Small intestine (tissue), 7 donors: ENCODE data around the gene NOX3. TPM values are rescaled to one million over a fixed set of nuclear protein-coding genes. Genes with fewer than 3 reads are reported as not detected.

Experiments
- DNase-seq, 2 donors: peaks; one replicate each; pipeline versions ENCODE4 v3.0.0 to v3.0.0-alpha.2; 2013
- FAIRE-seq: peaks from 2 replicates; lab custom pipeline; 2012; peaks lifted over from hg19 to GRCh38; lab: Jason Lieb, UNC
- H3K27ac ChIP-seq, 3 donors: one replicate each; pipeline ENCODE4 v1.5.1; 2013; ENCODE audit warnings: low read length in 2 of 3, mild to moderate bottlenecking in 2 of 3, control low read depth in 1 of 3, inconsistent platforms in 1 of 3, low read depth in 1 of 3, moderate library complexity in 1 of 3
- H3K27me3 ChIP-seq, 3 donors: one replicate each; pipeline ENCODE4 v1.6.1; 2013; ENCODE audit warnings: low read length in 3 of 3, inconsistent platforms in 1 of 3; ENCODE audit not compliant: control insufficient read depth in 3 of 3, insufficient read depth in 3 of 3
- H3K36me3 ChIP-seq, 3 donors: one replicate each; pipeline ENCODE4 v1.6.1; 2013; ENCODE audit warnings: low read length in 3 of 3, inconsistent platforms in 1 of 3, low read depth in 1 of 3, mild to moderate bottlenecking in 1 of 3, moderate library complexity in 1 of 3; ENCODE audit not compliant: control insufficient read depth in 3 of 3, insufficient read depth in 2 of 3
- H3K4me1 ChIP-seq, 3 donors: one replicate each; pipeline ENCODE4 v1.6.1; 2013; ENCODE audit warnings: low read length in 2 of 3, inconsistent platforms in 1 of 3, low read depth in 1 of 3, mild to moderate bottlenecking in 1 of 3, moderate library complexity in 1 of 3; ENCODE audit not compliant: control insufficient read depth in 3 of 3, insufficient read depth in 2 of 3
- H3K4me3 ChIP-seq, 3 donors: one replicate each; pipeline ENCODE4 v1.5.1; 2013; ENCODE audit warnings: low read length in 3 of 3, control low read depth in 1 of 3, inconsistent platforms in 1 of 3, low read depth in 1 of 3, mild to moderate bottlenecking in 1 of 3, moderate library complexity in 1 of 3
- H3K9me3 ChIP-seq, 2 donors: one replicate each; pipeline ENCODE4 v1.6.1; 2013; ENCODE audit warnings: low read depth in 1 of 2, low read length in 1 of 2; ENCODE audit not compliant: control insufficient read depth in 2 of 2, insufficient read depth in 1 of 2
- WGBS, 3 donors: extraction: QIAGEN DNeasy Blood & Tissue Kit; methylation state at CpG; one replicate each; pipeline ENCODE4 v1.1.7; 2013; 5-methylcytosine and 5-hydroxymethylcytosine counted together
- polyA plus RNA-seq, 4 donors: library from polyadenylated mRNA; stranded (reverse) in 3 of 4; unstranded in 1 of 4; fragments of 200-250 nt in 3 of 4; fragments of 120-200 nt in 1 of 4; gene quantifications; one replicate each; pipeline versions ENCODE4 v1.2.1 to v1.2.3, GENCODE V29; 2013
- donor health status: healthy with polysubstance abuse.
- donor health status: control.
- donor health status: control.
- donor health status: Bipolar disorder and iron deficiency.
- donor health status: healthy.

Gene NOX3
- polyA plus RNA-seq, 4 donors, result not detected

DNA sequence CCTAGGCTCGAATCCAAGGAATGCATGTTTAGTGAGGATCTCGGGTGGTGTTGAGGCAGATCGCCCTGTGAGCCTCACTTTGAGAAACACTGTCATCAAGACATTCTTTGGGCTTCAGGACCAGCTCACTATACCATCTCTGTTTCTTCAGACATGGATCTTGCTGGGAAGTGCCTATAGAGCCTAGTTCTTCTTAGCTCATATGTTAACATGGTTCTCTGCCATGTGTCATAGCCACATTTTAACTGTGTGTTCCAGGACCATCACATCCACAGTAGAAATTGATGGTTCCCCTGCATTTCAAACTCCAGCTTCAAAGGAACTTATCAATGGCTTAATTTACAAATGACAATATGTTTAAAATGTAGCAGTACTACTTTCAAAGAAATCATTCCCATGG, 57.4 kb downstream of the NOX3 start:
- DNase-seq (no peak), FAIRE-seq (no peak)
- H3K4me3 ChIP-seq, result no peak overlapping the region
- 79 to 94% (median 83%) methylated on average over 3 of the region's 3 CpGs for WGBS, 3 donors
- no peaks in the 10 kb centered on the region for H3K27me3 ChIP-seq
- H3K36me3 ChIP-seq, result no peaks in the 10 kb centered on the region
- H3K9me3 ChIP-seq, result no peaks in the 10 kb centered on the region
- H3K27ac ChIP-seq, result no peak overlapping the region
- H3K4me1 ChIP-seq, result no peaks in the 10 kb centered on the region

DNA sequence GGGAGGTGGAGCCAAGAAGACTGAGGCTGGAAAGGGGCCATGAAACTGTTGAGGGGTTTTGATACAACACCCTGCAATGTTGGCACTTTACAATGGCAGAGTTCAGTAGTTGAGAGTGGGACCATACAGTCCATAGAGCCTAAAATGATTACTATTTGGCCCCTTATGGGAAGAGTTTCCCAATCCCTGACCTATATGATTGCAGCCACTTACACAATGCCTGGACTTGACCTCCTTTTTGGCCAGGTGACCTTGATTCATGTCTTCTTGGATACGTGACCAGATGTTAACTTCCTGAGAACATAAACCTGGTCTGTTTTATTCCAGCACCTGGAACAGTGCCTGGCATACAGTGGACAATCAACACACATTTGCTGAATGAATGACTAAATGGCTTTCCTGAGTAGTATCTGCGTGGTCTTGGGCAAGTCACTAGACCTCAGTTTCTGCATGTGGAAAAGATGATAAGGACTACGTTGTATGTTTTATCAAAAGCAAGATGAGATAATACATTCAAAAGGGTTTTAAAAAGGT, 58.4 kb downstream of the NOX3 start:
- FAIRE-seq (no peak), DNase-seq (no peak)
- Histone ChIP-seq H3K4me1 (no peaks in the 10 kb centered on the region), H3K9me3 (no peaks in the 10 kb centered on the region), H3K36me3 (no peaks in the 10 kb centered on the region), H3K4me3 (no peak overlapping the region), H3K27ac (no peak overlapping the region), H3K27me3 (no peaks in the 10 kb centered on the region)
- 61 to 81% (median 62%) methylated on average over 3 of the region's 3 CpGs for WGBS, 3 donors

DNA sequence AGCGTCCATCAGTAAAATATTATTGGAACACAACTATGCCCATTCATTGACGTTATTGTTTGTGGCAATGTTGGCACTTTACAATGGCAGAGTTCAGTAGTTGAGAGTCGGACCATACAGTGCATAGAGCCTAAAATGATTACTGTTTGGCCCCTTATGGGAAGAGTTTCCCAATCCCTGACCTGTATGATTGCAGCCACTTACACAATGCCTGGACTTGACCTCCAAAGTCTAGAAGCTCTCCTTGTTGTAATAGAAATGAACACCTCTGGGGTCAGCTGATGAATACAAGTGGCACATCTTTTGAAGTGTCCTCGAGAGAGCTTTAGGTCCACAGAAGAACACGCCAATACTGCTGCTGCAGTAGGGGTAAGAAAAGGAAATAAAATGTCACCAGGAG, 59.0 kb downstream of the NOX3 start:
- FAIRE-seq (no peak), DNase-seq (no peak)
- no peaks in the 10 kb centered on the region for H3K36me3 ChIP-seq
- H3K4me3 ChIP-seq, result no peak overlapping the region
- 90 to 93% (median 92%) methylated on average over 5 of the region's 5 CpGs for WGBS, 3 donors
- H3K27me3 ChIP-seq, result no peaks in the 10 kb centered on the region
- no peaks in the 10 kb centered on the region for H3K4me1 ChIP-seq
- no peak overlapping the region for H3K27ac ChIP-seq
- H3K9me3 ChIP-seq, result no peaks in the 10 kb centered on the region

- Histone ChIP-seq H3K27me3 (no peaks in the 10 kb centered on the region), H3K4me3 (no peak overlapping the region), H3K9me3 (no peaks in the 10 kb centered on the region), H3K27ac (no peak overlapping the region), H3K4me1 (no peaks in the 10 kb centered on the region), H3K36me3 (no peaks in the 10 kb centered on the region)
- DNase-seq (no peak), FAIRE-seq (no peak)
- WGBS, 3 donors, result 33 to 70% (median 59%) methylated on average over 1 of the region's 1 CpG
Observed at GRCh38 chr6:155395339-155395738, 60.3 kb downstream of the NOX3 start.

- no peaks in the 10 kb centered on the region for H3K36me3 ChIP-seq
- no peak overlapping the region for H3K27ac ChIP-seq
- no peaks in the 10 kb centered on the region for H3K27me3 ChIP-seq
- no peak for FAIRE-seq
- no peaks in the 10 kb centered on the region for H3K4me1 ChIP-seq
- no peak overlapping the region for H3K4me3 ChIP-seq
- no peaks in the 10 kb centered on the region for H3K9me3 ChIP-seq
- WGBS, 3 donors, result 77 to 90% (median 86%) methylated on average over 3 of the region's 3 CpGs
- DNase-seq, result no peak
Observed at GRCh38 chr6:155389130-155389529, 66.5 kb downstream of the NOX3 start.

GRCh38 chr6:155388591-155388990, 67.0 kb downstream of the NOX3 start:
- H3K27me3 ChIP-seq, result no peaks in the 10 kb centered on the region
- no peak overlapping the region for H3K27ac ChIP-seq
- DNase-seq (no peak), FAIRE-seq (no peak)
- H3K9me3 ChIP-seq, result no peaks in the 10 kb centered on the region
- no peak overlapping the region for H3K4me3 ChIP-seq
- H3K36me3 ChIP-seq, result no peaks in the 10 kb centered on the region
- H3K4me1 ChIP-seq, result no peaks in the 10 kb centered on the region

GRCh38 chr6:155387481-155387880, 68.2 kb downstream of the NOX3 start:
- 82 to 88% (median 86%) methylated on average over 2 of the region's 2 CpGs for WGBS, 3 donors
- Histone ChIP-seq H3K36me3 (no peaks in the 10 kb centered on the region), H3K27me3 (no peaks in the 10 kb centered on the region), H3K4me3 (no peak overlapping the region), H3K9me3 (no peaks in the 10 kb centered on the region), H3K4me1 (no peaks in the 10 kb centered on the region), H3K27ac (no peak overlapping the region)
- no peak for FAIRE-seq
- no peak for DNase-seq

DNA sequence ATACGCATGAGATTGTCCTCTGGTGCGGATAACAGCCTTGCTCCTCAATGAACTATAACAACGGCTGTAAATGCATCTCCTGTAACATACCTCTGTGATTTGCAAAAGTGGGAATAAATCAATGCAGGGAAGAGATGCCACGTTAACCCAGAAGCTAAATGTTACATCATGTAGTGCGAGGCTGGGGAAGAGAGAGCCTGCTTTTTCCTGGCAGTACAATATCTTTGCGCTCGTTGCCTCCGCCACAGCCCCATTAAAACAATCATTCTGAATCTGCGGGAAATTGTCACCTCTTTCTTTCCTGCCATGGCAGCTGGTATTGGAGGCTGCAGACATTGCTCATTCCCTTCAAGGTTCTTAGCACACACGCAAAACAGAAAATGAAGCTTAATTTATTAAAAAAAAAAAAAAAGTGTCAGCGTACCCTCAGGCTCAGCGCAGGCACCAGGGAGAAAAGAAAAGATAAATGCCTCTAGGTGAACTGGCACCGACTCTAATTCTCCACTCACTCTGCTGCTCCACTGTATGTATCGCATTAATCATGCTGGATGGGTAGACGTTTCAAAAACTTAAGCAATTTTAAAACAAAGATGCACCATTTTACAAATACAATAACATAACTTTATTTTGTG, 71.2 kb downstream of the NOX3 start:
- Histone ChIP-seq H3K36me3 (no peaks in the 10 kb centered on the region), H3K27me3 (no peaks in the 10 kb centered on the region), H3K27ac (no peak overlapping the region), H3K9me3 (no peaks in the 10 kb centered on the region), H3K4me1 (no peaks in the 10 kb centered on the region), H3K4me3 (no peak overlapping the region)
- WGBS, 3 donors, result 93 to 94% (median 93%) methylated on average over 15 of the region's 15 CpGs
- FAIRE-seq (no peak), DNase-seq (no peak)

- Histone ChIP-seq H3K27me3 (no peaks in the 10 kb centered on the region), H3K4me1 (no peaks in the 10 kb centered on the region), H3K36me3 (no peaks in the 10 kb centered on the region), H3K27ac (no peak overlapping the region), H3K9me3 (no peaks in the 10 kb centered on the region), H3K4me3 (no peak overlapping the region)
- 91 to 95% (median 92%) methylated on average over 5 of the region's 5 CpGs for WGBS, 3 donors
- DNase-seq (no peak), FAIRE-seq (no peak)
Observed at GRCh38 chr6:155383913-155384312, 71.7 kb downstream of the NOX3 start.
